HG02884 (cell line): ENCODE data around the gene UST.
"Not testable (repeated sequence)": the region's sequence is repeated elsewhere in the genome, so short reads cannot be mapped to it uniquely, and the experiment has no call there.

Source experiments
- ATAC-seq: cut with Tn5 transposase; IDR thresholded peaks from one replicate; pipeline ENCODE4 v1.9.1; 2021; ENCODE audit warnings: mild to moderate bottlenecking, moderate library complexity; ENCODE audit not compliant: unreplicated experiment

The UST gene

DNA sequence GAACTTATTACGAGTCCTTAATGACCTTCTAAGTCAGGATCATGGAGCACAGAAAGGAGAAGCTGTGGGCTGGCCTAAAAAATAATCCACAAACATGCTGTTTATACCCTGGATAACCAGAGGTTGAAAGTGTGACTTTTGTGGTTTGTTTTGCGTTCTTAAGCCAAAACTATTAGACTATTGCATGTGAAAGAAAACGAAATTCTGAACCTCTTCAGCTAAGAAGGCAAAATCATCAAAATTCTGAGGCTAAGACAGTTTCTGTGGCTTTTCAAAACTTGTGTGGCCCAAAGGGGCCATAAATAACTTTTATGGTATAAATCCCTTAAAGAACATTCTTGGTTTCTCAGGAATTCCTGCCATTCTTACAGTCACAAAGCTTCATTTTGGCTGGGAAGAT lies 251.0 kb downstream of the UST start:
- ATAC-seq: no peak

DNA sequence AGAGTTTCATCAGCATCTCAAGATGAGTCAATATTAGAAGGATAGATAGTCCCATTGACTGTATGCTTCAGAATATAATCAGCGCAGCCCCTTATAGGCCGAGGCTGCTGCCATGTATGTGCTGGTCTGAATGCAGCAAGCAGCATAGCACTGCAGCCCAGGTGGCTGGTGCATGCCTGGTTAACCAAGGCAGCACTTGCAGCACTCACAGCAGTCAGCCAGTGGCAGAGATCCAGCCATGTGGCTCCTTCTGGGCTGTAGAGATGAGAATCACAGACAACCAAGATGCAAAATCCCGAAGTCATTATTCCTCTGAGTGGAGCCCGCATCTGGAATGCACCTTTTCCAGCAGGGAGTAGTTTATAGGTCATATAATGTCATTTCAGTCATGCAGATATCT lies 251.9 kb downstream of the UST start:
- ATAC-seq: no peak

- no peak for ATAC-seq
Measured at GRCh38 chr6:148999501-148999900, 252.7 kb downstream of the UST start.

DNA sequence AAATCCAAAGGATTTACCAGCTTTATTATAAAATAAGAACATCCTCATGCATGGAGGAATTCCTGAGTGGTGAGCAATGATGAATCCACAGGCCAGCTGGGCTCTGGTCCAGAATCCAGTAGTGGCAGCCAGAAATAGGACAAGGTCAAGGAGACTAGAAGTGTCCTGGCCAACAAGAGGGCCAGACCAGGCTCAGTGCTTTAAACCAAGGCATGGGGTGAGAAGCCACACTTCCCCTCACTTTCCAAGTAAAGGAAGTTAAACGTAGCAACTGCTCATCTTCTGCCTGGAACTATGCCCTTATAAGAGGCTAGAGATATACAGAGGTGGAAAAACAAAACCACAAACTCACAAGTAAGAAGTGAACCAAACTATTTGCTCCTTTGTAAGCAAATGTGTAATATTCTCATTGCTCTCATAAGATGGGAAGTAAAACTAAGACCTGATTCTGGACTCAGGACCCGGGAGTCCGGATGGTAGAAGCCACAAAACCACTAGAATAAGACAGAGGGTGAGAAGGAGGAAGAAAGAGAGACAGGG lies 253.2 kb downstream of the UST start:
- no peak for ATAC-seq

DNA sequence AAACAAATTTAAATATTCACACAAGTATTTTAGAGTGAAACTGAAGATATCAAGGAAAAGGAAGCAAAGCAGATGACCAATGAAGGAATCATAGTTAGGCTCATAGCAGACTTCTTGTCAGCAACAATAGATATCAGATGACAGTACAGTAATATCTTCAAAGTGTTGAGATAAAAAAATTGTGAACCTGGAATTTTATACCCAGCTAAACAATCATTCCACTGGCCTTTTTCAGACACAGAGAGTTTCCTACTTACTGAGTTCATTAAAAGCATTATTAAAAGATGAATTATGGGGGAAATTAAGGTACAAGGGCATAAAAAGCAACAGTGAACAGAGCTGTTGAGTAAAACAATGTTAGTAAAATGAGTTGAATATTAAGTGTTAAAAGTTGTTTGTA lies 254.6 kb downstream of the UST start:
- ATAC-seq: no peak

- no peak for ATAC-seq
Measured at GRCh38 chr6:149003560-149003959, 256.7 kb downstream of the UST start.

DNA sequence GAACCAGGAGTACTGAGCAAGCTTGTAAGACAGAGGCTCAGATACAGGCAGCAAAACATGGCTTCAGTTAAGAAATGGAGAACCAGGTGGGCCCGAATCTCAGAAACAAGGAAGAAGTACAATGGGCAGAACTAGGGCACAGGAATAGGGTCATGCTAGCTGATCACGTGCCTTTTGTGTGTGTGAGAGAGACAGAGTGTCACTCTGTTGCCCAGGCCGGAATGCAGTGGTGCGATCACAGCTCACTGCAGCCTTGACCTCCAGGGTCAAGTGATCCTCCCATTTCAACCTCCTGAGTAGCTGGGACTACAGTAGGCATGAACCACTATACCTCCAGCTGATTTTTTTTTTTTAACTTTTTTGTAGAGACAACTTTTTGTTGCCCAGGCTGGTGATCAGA lies 257.8 kb downstream of the UST start:
- no peak for ATAC-seq

GRCh38 chr6:149006236-149006635 lies 259.4 kb downstream of the UST start:
- ATAC-seq: not testable (repeated sequence)

DNA sequence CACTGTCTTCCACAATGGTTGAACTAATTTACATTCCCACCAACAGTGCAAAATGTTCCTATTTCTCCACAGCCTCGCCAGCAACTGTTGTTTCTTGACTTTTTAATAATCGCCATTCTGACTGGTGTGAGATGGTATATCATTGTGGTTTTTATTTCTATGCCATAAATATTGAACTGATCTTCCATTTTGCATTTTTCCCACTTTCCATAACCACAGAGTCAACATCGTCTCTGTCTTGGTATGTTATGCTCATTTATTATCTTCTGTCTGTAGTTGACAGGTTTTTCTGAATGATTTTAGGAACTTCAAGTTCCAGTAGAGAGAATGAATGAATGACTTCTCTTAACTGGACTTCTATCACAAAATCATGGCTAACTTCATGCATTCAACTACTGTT lies 259.8 kb downstream of the UST start:
- ATAC-seq: no peak

GRCh38 chr6:149007846-149008245 lies 261.0 kb downstream of the UST start:
- no peak for ATAC-seq

DNA sequence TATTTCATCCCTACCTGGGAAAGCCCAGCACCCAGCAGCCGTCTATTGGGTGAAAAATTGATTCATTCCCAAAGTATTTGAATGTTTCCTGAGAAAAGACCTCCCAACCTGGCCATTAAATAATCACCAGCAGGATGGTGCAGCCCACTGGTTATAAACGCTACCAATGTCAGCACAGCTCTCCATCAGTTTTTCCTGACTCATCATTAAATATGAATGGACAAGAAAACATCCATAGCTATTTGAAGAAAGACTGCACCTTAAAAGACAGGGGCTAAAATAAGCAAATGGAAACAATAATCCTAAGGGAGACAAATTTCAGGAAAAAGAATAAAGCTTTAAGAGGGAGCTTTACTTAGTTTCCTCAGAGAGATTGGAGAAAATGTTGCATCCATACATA lies 261.9 kb downstream of the UST start:
- no peak for ATAC-seq

DNA sequence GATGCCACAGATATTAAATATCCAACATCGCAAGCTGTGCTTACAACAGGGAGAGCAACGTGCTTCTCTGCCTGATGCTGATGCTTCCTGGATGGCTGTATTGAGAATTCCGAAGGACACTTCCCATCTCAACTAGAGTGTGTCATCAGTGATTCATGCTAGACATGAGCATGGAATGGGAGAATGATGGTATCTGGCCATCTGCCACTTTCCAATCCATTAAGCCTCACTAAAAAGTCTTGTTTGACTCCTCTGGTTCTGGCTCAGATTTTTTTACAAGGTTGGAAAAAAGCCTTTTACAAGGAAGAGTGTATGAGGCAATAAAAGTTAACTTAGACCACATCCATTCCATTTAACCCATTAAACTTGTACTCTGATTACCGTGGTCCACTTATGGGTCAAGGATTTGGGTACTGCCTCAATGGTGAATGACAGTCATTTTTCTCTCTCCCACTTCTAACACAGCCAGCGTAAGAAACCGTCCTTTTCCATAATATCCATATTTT lies 265.3 kb downstream of the UST start:
- ATAC-seq: no peak

DNA sequence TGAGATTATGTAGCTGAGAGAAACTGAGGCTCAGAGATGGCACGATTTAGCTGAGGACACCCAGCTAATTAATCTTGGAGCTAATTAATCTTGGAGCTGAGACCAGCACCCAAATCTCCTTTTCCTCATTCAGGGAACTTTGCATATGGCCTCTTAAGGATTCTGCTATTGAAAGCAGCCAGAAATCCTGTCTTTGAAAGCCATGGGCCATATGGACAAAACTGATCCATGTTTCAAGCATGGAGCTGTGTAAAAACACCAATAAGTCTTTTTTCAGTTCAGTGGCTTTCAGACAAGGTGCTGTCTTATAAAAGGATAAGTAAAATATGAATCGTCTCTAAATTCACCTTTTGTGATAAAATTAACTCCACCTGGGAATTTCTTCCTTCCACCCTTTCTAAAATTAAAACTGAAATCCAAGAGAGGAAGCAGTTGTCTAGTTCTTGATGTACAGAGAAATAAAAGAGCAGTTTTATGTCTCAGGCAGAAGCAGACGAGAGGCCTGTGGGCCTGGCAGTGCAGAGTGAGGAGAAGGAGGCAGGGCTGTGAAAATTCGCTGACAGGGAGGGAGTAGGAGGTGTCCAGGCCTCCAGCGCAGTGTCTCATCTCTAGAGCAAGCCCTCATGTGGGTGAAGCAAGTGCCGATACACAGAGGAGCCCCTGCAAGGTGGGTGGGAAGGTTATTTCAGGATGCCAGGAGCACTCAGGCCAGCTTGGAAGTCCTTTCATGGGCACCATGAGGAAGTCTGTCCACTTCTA lies 266.9 kb downstream of the UST start:
- ATAC-seq: no peak

GRCh38 chr6:149014631-149015534 lies 268.1 kb downstream of the UST start:
- no peak for ATAC-seq

- no peak for ATAC-seq
Measured at GRCh38 chr6:149015535-149016525, 269.0 kb downstream of the UST start.

GRCh38 chr6:149016716-149017115 lies 269.9 kb downstream of the UST start:
- no peak for ATAC-seq

GRCh38 chr6:149020319-149020718 lies 273.5 kb downstream of the UST start:
- ATAC-seq: no peak

DNA sequence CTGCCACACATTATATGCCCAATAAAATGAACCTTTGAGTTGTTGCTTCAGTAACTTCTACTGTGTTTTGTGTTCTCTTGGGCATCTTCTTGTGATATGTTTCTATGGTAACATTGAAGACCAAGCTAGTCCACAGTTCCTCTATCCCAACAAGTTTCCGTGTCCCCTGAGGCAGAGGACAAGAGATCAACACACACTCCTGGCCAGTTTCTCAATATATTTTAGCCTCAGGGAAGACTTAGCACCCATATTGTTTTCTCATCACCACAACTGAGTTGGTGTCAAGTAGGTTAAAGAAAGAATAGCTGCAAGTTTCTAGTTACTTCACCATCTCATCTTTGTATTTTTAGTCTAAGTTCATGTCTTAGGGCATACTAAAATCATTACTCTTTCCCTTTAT lies 277.5 kb downstream of the UST start:
- no peak for ATAC-seq

DNA sequence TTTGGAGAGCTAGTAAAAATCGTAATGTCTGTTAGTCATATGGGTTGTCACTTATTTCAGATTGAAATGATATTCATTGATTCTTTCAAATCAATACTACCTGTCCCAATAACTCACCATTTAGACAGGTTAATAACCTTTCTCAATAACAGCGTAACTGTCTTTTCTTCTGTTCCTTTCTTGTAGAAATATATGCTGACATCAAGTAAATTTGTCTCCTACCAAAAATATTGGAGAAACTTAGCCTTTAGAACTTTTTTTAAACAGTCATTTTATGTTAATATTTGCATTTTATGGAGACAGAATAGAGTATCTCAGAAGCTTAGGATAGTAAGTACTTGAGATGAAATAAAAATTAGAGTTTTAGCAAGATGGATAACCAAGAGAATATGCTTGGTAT lies 278.2 kb downstream of the UST start:
- no peak for ATAC-seq

DNA sequence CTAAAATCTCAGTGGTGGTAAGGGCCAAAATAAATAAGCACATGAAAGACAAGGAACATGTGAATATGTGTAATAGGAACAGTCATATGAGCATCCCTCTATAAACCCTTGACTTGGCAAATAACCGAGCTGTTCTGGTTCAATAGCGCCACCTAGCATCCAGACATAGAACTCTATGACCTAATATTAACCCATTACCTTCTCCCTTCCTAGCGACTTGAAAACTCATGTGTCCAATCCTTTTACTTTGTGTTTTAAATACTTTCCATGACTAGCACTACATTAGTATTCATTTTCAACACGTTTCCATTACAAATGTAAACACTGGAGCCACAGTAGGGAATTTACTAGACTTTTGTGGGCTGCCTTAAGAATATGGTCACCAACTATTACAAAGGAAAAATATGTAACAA lies 279.7 kb downstream of the UST start:
- ATAC-seq: no peak

DNA sequence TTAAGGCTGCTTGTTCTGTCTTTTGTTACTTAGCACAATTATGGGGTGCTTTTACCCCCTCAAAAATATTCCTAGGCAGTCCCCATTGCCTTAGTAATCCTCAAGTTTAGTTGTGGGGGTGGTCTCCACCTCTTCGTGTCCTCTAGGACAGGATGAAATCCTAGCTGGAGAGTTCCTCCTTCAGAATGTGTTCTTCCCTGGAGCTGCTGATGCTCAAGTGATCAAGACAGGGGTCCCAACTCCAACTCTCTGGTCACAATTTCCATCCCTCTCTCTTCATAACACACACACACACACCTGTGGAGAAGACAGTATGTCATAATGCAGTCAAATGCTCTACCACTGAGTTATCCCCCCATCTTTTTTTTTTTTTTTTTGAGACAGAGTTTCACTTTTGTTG lies 280.7 kb downstream of the UST start:
- ATAC-seq: no peak
